HL-60 (cell line): ENCODE measurements around the gene CDH22.

ENCODE experiments used
- DNase-seq, 2 experiments: peaks; one replicate each; pipeline ENCODE4 v3.0.0-alpha.2; 2010 to 2020; ENCODE audit warnings: low read depth in 1 of 2, low spot score in 1 of 2
- H3K27ac ChIP-seq: fragments of 250-450 bp; sonication (Bioruptor Pico); replicated peaks from 2 replicates; pipeline ENCODE4 v1.5.1; 2020; ENCODE audit warnings: mild to moderate bottlenecking, moderate library complexity
- H3K27me3 ChIP-seq: fragments of 250-450 bp; sonication (Bioruptor Pico); 2 replicates; pipeline ENCODE4 v1.5.1; 2021; ENCODE audit warnings: mild to moderate bottlenecking, moderate library complexity; ENCODE audit not compliant: insufficient read depth, poor library complexity, severe bottlenecking
- H3K4me3 ChIP-seq: replicated peaks from 2 replicates; pipeline ENCODE4 v1.5.1; 2011; ENCODE audit warnings: mild to moderate bottlenecking, control low read depth, low read length; ENCODE audit not compliant: insufficient read depth
- CTCF ChIP-seq: IDR thresholded peaks from one replicate; pipeline ENCODE4 v1.5.1; 2011; ENCODE audit warnings: low read length, control low read depth, inconsistent platforms; ENCODE audit not compliant: insufficient read depth
- GABPA ChIP-seq: IDR thresholded peaks from 2 replicates; pipeline ENCODE4 v1.6.1; 2012; ENCODE audit warnings: low read depth
- POLR2AphosphoS5 ChIP-seq: IDR thresholded peaks from 2 replicates; pipeline ENCODE4 v1.6.1; 2012; ENCODE audit warnings: low read depth
- REST ChIP-seq: IDR thresholded peaks from 2 replicates; pipeline ENCODE4 v1.6.1; 2012; ENCODE audit warnings: low read depth; ENCODE audit not compliant: insufficient replicate concordance
- SPI1 ChIP-seq: IDR thresholded peaks from 2 replicates; pipeline ENCODE4 v1.6.1; 2012; ENCODE audit warnings: low read depth, mild to moderate bottlenecking, borderline replicate concordance

CDH22 gene

GRCh38 chr20:46279103-46279502 is 29.2 kb downstream of the CDH22 start:
- no peak overlapping the region for H3K27ac ChIP-seq
- peaks cover 4% of the 10 kb centered on the region for H3K27me3 ChIP-seq
- H3K4me3 ChIP-seq: no peak overlapping the region
- TF ChIP-seq SPI1 (no peak), CTCF (no peak), REST (no peak), POLR2AphosphoS5 (no peak), GABPA (no peak)
- no peak for DNase-seq

GRCh38 chr20:46277602-46278001 is 30.7 kb downstream of the CDH22 start:
- no peak overlapping the region for H3K27ac ChIP-seq
- no peak for TF ChIP-seq GABPA
- TF ChIP-seq CTCF: no peak
- no peak for TF ChIP-seq REST
- TF ChIP-seq SPI1: no peak
- TF ChIP-seq POLR2AphosphoS5: no peak
- no peak for DNase-seq
- H3K27me3 ChIP-seq: peaks cover 4% of the 10 kb centered on the region
- H3K4me3 ChIP-seq: no peak overlapping the region

GRCh38 chr20:46276531-46276930 is 31.8 kb downstream of the CDH22 start:
- no peak for TF ChIP-seq SPI1
- peaks cover 4% of the 10 kb centered on the region for H3K27me3 ChIP-seq
- no peak for DNase-seq
- H3K27ac ChIP-seq: no peak overlapping the region
- no peak overlapping the region for H3K4me3 ChIP-seq

- no peak for TF ChIP-seq GABPA
- no peak for TF ChIP-seq SPI1
- TF ChIP-seq REST: no peak
- no peak for TF ChIP-seq CTCF
- no peak for TF ChIP-seq POLR2AphosphoS5
- no peak for DNase-seq
- Histone ChIP-seq H3K4me3 (no peak overlapping the region), H3K27me3 (peaks cover 4% of the 10 kb centered on the region), H3K27ac (no peak overlapping the region)
These were observed 33.2 kb downstream of the CDH22 start for GRCh38 chr20:46275091-46275490.
